Measurements from ENCODE around the gene XG. TPM values are rescaled to one million over a fixed set of nuclear protein-coding genes. Genes with fewer than 3 reads are reported as not detected.
"Not testable (repeated sequence)": the region's sequence is repeated elsewhere in the genome, so short reads cannot be mapped to it uniquely, and the experiment has no call there.

XG gene
- total RNA-seq, 1 donor from 2014 or later, result not detected

DNA sequence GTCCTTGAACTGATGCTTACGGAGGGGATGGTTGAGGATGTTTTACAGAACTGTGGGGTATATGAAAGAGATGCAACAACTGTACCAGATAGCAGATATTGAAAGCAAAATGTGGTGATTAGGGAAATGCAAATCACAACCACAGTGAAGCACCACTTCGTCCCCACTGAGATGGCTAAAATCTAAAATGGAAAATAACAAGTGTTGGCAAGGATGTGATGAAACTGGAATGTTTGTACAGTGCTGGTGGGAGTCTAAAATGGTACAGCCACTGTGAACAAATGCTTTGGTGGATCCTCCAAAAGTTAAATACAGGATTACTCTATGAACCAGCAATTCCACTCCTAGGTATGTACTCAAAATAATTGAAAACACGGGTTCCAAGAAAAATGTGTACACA lies 22.9 kb downstream of the XG start:
- intact Hi-C loops (cut with micrococcal nuclease), result no loop called here

GRCh38 chrX:2780472-2781225 lies 28.8 kb downstream of the XG start:
- intact Hi-C loops (cut with micrococcal nuclease), result not testable (repeated sequence)

DNA sequence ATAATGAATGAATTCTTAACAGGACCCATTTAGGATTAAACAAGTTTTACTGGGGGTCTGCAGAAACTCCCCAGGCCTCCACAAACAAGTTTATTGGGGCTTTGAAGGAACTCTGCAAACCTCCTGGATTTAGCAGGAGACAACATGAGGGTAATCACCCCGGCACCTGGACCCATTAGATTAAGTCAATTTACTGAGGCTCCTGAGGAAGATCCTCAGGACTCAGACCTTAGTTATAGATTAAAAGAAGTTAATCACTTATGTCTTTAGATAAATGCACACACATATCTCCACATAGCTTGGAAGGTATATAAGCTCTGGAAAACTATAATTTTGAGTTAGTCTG lies 29.4 kb downstream of the XG start:
- intact Hi-C loops (cut with micrococcal nuclease), result no loop called here

- intact Hi-C loops (cut with micrococcal nuclease), result no loop called here
Observed at GRCh38 chrX:2781698-2782097, 29.9 kb downstream of the XG start.

GRCh38 chrX:2782171-2782570 lies 30.3 kb downstream of the XG start:
- intact Hi-C loops (cut with micrococcal nuclease), result no loop called here

DNA sequence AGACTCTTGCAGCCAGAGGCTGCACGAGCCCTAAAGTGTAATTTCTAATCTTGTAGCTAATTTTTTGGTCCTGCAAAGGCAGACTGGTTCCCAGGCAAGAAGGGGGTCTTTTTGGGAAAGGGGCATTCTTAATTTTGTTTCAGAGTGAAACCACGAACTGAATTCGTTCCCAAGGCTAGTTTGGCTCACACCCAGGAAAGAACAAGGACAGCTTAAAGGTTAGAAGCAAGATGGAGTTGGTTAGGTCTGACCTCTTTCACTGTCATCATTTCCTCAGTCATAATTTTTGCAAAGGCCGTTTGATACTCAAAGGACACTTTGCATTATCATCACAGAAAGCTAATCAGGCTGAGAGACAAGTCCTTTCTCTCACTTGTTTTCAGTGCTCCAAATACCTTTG lies 30.9 kb downstream of the XG start:
- intact Hi-C loops (cut with micrococcal nuclease), result no loop called here

DNA sequence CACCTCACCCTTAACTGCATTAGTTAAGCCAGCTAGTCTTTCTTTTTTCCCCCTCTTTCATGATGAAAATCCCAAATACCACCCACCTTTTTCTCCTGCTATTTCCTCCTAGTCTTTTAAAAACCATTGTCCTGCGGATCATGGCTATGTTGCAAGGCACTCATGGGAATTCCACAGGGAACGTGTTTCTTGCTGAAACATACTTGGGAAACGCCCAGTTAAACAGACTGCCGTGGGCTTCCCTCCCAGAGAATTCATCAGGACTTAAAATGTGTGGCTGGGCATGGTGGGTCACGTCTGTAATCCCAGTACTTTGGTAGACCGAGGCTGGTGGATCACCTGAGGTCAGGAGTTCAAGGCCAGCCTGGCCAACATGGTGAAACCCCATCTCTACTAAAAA lies 32.2 kb downstream of the XG start:
- intact Hi-C loops (cut with micrococcal nuclease), result no loop called here

GRCh38 chrX:2785538-2785937 lies 33.7 kb downstream of the XG start:
- intact Hi-C loops (cut with micrococcal nuclease), result no loop called here

- intact Hi-C loops (cut with micrococcal nuclease), result no loop called here
Observed at GRCh38 chrX:2788980-2789379, 37.1 kb downstream of the XG start.

GRCh38 chrX:2789569-2789968 lies 37.7 kb downstream of the XG start:
- intact Hi-C loops (cut with micrococcal nuclease), result no loop called here

GRCh38 chrX:2793752-2794151 lies 41.9 kb downstream of the XG start:
- intact Hi-C loops (cut with micrococcal nuclease), result no loop called here

- intact Hi-C loops (cut with micrococcal nuclease), result no loop called here
Observed at GRCh38 chrX:2794336-2794735, 42.5 kb downstream of the XG start.

DNA sequence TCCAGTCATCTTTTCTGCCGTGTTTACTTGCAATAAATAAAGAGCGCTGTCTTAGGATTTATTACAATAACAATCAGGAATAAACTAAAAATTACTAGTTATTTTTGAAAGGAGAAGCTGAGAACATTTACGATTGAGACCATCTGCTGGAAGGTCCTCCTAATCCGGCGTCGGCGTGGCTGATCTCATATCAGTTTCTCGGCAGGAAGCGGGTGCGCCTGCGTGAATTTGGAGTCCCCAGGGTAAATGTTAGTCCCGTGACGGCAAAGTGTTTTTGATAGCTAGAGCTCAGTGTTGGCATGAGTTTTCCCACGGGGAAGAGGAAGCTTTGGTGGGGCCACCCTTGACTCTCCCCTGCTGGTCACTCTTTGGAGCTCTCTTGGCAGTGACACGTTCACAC lies 45.0 kb downstream of the XG start:
- intact Hi-C loops (cut with micrococcal nuclease), result not testable (repeated sequence)

DNA sequence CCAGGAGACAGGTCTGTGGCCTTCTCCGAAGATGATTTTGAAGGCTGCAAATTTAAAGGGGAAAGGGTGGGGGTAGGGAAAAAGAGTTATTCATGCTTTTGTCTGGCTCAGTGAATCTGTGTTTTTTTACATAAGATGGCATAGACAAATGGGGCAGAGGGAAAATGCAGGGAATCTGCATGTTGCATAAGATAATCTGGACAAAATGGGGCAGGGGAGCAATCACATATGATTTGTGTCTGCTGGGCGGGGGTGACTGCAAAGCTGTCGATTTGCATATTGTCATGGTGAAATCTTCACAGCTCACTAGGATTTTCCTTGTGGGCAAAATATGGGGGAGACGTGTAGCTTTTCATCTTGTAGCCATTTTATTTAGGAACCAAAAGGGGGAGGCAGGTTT lies 47.5 kb downstream of the XG start:
- intact Hi-C loops (cut with micrococcal nuclease), result no loop called here

DNA sequence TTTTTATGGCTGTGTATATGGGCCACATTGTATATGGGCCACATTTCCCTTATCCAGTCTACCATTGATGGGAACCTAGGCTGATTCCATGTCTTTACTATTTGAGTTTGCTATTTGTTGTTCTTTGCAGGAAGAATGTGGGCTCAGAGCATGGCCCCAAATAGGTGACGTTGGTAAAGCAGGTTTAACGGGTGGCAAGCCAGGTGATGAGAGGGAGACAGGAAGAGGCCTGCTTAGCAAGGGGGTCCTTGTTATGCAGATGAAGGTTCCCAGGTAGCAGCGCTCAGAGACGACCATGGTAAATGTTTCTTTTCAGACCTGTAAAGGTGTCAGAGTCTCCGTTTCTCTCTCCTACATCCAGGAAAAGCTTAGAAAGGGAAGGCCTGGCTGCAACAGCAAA lies 48.1 kb downstream of the XG start:
- intact Hi-C loops (cut with micrococcal nuclease), result not testable (repeated sequence)

GRCh38 chrX:2801223-2801622 lies 49.4 kb downstream of the XG start:
- intact Hi-C loops (cut with micrococcal nuclease), result no loop called here

- intact Hi-C loops (cut with micrococcal nuclease), result not testable (repeated sequence)
Observed at GRCh38 chrX:2802376-2803090, 50.7 kb downstream of the XG start.

DNA sequence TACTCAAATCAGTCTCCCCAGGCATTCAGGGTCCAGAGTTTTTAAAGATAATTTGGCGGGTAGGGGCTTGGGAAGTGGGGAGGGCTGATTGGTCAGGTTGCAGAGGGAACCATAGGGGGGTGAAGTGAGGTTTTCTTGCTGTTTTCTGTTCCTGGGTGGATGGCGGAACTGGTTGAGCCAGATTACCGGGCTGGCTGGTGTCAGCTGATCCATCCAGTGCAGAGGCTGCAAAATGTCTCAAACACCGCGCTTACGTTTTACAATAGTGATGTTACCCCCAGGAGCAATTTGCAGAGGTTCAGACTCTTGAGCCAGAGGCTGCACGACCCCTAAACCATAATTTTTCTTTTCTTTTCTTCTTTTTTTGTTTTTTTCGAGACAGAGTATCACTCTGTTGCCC lies 51.6 kb downstream of the XG start:
- intact Hi-C loops (cut with micrococcal nuclease), result not testable (repeated sequence)

DNA sequence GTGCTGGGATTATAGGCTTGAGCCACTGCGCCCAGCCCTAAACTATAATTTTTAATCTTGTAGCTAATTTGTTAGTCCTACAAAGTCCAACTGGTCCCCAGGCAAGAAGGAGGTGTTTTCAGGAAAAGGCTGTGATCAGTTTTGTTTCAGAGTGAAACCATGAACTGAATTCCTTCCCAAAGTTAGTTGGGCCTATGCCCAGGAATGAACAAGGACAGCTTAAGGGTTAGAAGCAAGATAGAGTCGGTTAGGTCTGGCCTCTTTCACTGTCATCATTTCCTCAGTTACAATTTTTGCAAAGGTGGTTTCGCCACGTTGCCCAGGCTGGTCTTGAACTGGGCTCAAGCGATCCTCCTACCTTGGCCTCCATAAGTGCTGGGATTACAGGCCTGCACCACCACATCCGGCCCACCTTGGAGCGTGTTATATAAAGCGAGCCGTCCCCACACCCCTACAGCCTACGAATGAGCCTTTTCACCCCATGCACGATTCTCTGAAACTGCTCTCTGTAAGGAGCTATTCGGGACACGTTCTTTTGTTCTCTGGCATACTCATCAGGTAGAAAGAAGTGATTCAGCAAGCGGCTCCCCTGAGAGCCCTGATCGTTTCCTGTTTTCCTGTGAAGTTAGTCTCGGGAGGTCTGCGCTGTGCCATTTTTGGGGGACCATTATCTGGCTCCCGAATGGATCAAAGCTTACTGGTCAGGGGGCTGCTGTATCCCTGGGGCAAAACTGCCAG lies 52.4 kb downstream of the XG start:
- intact Hi-C loops (cut with micrococcal nuclease), result not testable (repeated sequence)

DNA sequence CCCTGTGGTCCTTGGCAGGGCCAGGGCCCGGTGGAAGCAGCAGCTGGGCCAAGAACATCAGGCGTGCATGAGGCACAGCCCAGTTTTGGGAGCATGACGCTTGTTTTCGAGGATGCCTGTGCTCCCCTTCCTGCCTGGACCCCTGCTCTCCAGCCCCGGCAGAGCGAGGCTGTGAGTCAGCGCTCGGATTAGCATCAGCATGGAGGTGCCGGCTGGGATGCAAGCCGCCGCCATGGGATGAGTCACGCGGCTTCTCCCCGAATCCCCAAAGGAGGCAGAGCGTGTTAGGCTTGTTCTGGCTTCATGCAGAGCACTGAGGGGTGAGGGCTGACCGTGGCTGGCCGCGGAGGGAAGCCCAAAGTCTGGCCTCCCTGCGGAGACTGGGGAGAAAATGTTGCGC lies 53.0 kb downstream of the XG start:
- intact Hi-C loops (cut with micrococcal nuclease), result not testable (repeated sequence)

GRCh38 chrX:2811271-2811670 lies 59.4 kb downstream of the XG start:
- intact Hi-C loops (cut with micrococcal nuclease), result no loop called here

DNA sequence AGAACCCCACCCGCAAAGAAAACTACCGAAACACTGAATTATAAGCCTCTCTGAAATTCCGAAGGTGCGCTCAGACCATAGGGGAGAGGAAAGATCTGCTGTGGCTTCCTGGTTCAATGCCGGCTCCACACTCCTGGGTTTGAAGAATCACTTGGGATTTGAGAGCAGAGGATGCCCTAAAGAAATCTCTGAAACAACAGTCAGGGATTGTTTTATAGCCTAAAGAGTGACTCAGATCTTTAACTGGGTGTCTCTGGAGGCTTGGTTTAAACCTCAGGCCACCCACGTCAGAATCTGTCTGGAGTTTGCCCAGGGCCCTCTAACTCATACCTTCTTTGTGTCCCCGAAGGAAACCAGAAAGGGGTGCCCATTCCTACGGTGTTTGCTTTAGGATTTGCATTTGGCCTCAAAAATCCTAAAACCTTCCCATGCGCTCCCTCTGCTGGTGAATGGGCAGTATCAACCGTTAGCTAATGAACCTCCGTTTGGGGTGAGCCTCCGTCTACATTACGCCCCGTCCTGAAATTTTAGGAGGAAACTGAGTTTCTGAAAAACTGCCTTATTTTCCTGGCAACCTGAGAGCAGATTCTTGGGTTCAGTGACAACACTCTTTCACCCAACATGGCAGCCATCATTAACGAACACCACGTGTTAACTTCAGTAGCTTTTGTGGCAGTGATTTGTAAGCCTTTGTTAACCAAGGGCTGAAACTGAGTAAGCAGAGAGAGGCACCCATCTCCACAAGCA lies 60.5 kb downstream of the XG start:
- intact Hi-C loops (cut with micrococcal nuclease), result not testable (repeated sequence)
